Astrocyte (in vitro differentiated cells and primary cell): ENCODE data around the gene LIPG. TPM values are rescaled to one million over a fixed set of nuclear protein-coding genes. Genes with fewer than 3 reads are reported as not detected.

Experiments used
- DNase-seq: peaks from one replicate; pipeline ENCODE4 v3.0.0-alpha.2; 2010; ENCODE audit warnings: low read depth
- FAIRE-seq: peaks from 2 replicates; lab custom pipeline; 2011; peaks lifted over from hg19 to GRCh38; lab: Jason Lieb, UNC
- H2AFZ ChIP-seq: 2 replicates; pipeline ENCODE4 v1.6.0; 2012; ENCODE audit warnings: low read depth, low read length, inconsistent platforms
- H3K27ac ChIP-seq: 2 replicates; pipeline ENCODE4 v1.5.1; 2011; ENCODE audit warnings: low read depth, low read length, inconsistent platforms
- H3K27me3 ChIP-seq: 2 replicates; pipeline ENCODE4 v1.6.0; 2011; ENCODE audit warnings: low read length, inconsistent platforms; ENCODE audit not compliant: insufficient read depth
- H3K36me3 ChIP-seq: 2 replicates; pipeline ENCODE4 v1.5.1; 2011; ENCODE audit warnings: low read length, inconsistent platforms; ENCODE audit not compliant: insufficient read depth
- H3K4me1 ChIP-seq: 2 replicates; pipeline ENCODE4 v1.5.1; 2011; ENCODE audit warnings: low read length, inconsistent platforms; ENCODE audit not compliant: insufficient read depth
- H3K4me2 ChIP-seq: 2 replicates; pipeline ENCODE4 v1.6.0; 2012; ENCODE audit warnings: low read length, inconsistent platforms
- H3K4me3 ChIP-seq: 2 replicates; pipeline ENCODE4 v1.5.1; 2011; ENCODE audit warnings: low read depth, mild to moderate bottlenecking, low read length, inconsistent platforms; ENCODE audit not compliant: insufficient read depth
- H3K79me2 ChIP-seq: 2 replicates; pipeline ENCODE4 v1.6.0; 2012; ENCODE audit warnings: mild to moderate bottlenecking, low read length, inconsistent platforms; ENCODE audit not compliant: insufficient read depth
- H3K9ac ChIP-seq: 2 replicates; pipeline ENCODE4 v1.6.0; 2012; ENCODE audit warnings: mild to moderate bottlenecking, low read length, inconsistent platforms
- H3K9me3 ChIP-seq: 2 replicates; pipeline ENCODE4 v1.5.1; 2012; ENCODE audit warnings: low read depth, mild to moderate bottlenecking, low read length, inconsistent platforms; ENCODE audit not compliant: insufficient read depth
- H4K20me1 ChIP-seq: 2 replicates; pipeline ENCODE4 v1.6.0; 2012; ENCODE audit warnings: low read length, inconsistent platforms; ENCODE audit not compliant: insufficient read depth
- H3K27ac Mint-ChIP-seq: one replicate; pipeline ENCODE4 v1.8.0; 2021; ENCODE audit warnings: mild to moderate bottlenecking, mixed read lengths; ENCODE audit not compliant: unreplicated experiment
- H3K27me3 Mint-ChIP-seq: one replicate; pipeline ENCODE4 v1.8.0; 2021; ENCODE audit warnings: low read depth, mixed read lengths; ENCODE audit not compliant: unreplicated experiment
- H3K36me3 Mint-ChIP-seq: one replicate; pipeline ENCODE4 v1.8.0; 2021; ENCODE audit warnings: low read depth, mixed read lengths; ENCODE audit not compliant: unreplicated experiment
- H3K4me1 Mint-ChIP-seq: one replicate; pipeline ENCODE4 v1.8.0; 2021; ENCODE audit warnings: low read depth, mixed read lengths; ENCODE audit not compliant: unreplicated experiment
- H3K4me3 Mint-ChIP-seq: one replicate; pipeline ENCODE4 v1.8.0; 2021; ENCODE audit warnings: mild to moderate bottlenecking, moderate library complexity, mixed read lengths; ENCODE audit not compliant: unreplicated experiment
- H3K9me3 Mint-ChIP-seq: one replicate; pipeline ENCODE4 v1.8.0; 2021; ENCODE audit warnings: mild to moderate bottlenecking, mixed read lengths; ENCODE audit not compliant: unreplicated experiment
- CTCF ChIP-seq: IDR thresholded peaks from 2 replicates; pipeline ENCODE4 v1.5.1; 2011; ENCODE audit warnings: low read depth, mild to moderate bottlenecking, inconsistent platforms, low read length, moderate library complexity; ENCODE audit not compliant: insufficient read depth
- EZH2 ChIP-seq: IDR thresholded peaks from 2 replicates; pipeline ENCODE4 v1.6.1; 2012; ENCODE audit warnings: mild to moderate bottlenecking, low read length, inconsistent platforms; ENCODE audit not compliant: insufficient read depth
- total RNA-seq: library from RNA; stranded (reverse); gene quantifications from 2 replicates; pipeline ENCODE4 v1.2.1, GENCODE V29; 2021

LIPG gene
- total RNA-seq, 1 donor from 2014 or later, result 18.3 TPM

- no peaks in the 10 kb centered on the region for H3K9me3 ChIP-seq
- no peak overlapping the region for H3K4me2 ChIP-seq
- no peaks in the 10 kb centered on the region for H3K36me3 ChIP-seq
- H2AFZ ChIP-seq, result no peak overlapping the region
- H4K20me1 ChIP-seq, result no peaks in the 10 kb centered on the region
- Mint-ChIP-seq H3K36me3 (peaks cover 10% of the 10 kb centered on the region), H3K27ac (no peak overlapping the region), H3K9me3 (no peaks in the 10 kb centered on the region), H3K4me3 (no peak overlapping the region), H3K4me1 (no peaks in the 10 kb centered on the region), H3K27me3 (no peaks in the 10 kb centered on the region)
- H3K4me3 ChIP-seq, result no peak overlapping the region
- H3K4me1 ChIP-seq, result no peaks in the 10 kb centered on the region
- no peak overlapping the region for H3K27ac ChIP-seq
- FAIRE-seq (no peak), DNase-seq (no peak)
- no peaks in the 10 kb centered on the region for H3K27me3 ChIP-seq
- TF ChIP-seq EZH2 (no peak), CTCF (no peak)
- H3K9ac ChIP-seq, result no peak overlapping the region
- H3K79me2 ChIP-seq, result no peaks in the 10 kb centered on the region
Observed at GRCh38 chr18:49588971-49589370, 27.1 kb downstream of the LIPG start.

- H3K27ac Mint-ChIP-seq, result no peak overlapping the region
- FAIRE-seq (no peak), DNase-seq (no peak)
Observed at GRCh38 chr18:49590608-49591007, 28.8 kb downstream of the LIPG start.

More at GRCh38 chr18:49590608-49591007, 28.8 kb downstream of the LIPG start:
- Histone ChIP-seq H3K79me2 (no peaks in the 10 kb centered on the region), H4K20me1 (no peaks in the 10 kb centered on the region), H3K27me3 (no peaks in the 10 kb centered on the region), H2AFZ (no peak overlapping the region), H3K27ac (no peak overlapping the region), H3K4me1 (no peaks in the 10 kb centered on the region), H3K9me3 (no peaks in the 10 kb centered on the region), H3K4me2 (no peak overlapping the region), H3K9ac (no peak overlapping the region), H3K4me3 (no peak overlapping the region), H3K36me3 (no peaks in the 10 kb centered on the region)
- Mint-ChIP-seq H3K9me3 (no peaks in the 10 kb centered on the region), H3K4me1 (no peaks in the 10 kb centered on the region), H3K4me3 (no peak overlapping the region), H3K36me3 (peaks cover 10% of the 10 kb centered on the region), H3K27me3 (no peaks in the 10 kb centered on the region)
- TF ChIP-seq EZH2 (no peak), CTCF (no peak)
